C4-2B (cell line): Measurements from ENCODE around the gene TWIST1.

Experiments used
- CTCF ChIP-seq: fragments of 450-650 bp; conservative IDR thresholded peaks from 2 replicates; pipeline ENCODE4 v1.5.1; 2017; ENCODE audit warnings: mild to moderate bottlenecking
- ZFX ChIP-seq: fragments of 450-650 bp; IDR thresholded peaks from 2 replicates; pipeline ENCODE4 v1.6.1; 2017

GRCh38 chr7:19110026-19110730, 7.3 kb downstream of the TWIST1 start:
- TF ChIP-seq CTCF (no peak), ZFX (no peak)
